Upper lobe of left lung (tissue), 4 donors: ENCODE data around the gene ALS2CL.

Experiments used
- CTCF ChIP-seq, 6 experiments: fragments of 450-650 bp in 4 of 6; fragments of 200-600 bp in 2 of 6; sonication (generic) in 2 of 6; IDR thresholded peaks; one replicate each; pipeline ENCODE4 v1.5.1; 2016 to 2019; ENCODE audit warnings: antibody characterized with exemption in 6 of 6
- POLR2A ChIP-seq, 4 donors: fragments of 450-650 bp; IDR thresholded peaks; one replicate each; pipeline ENCODE4 v1.5.1; 2016 to 2017; ENCODE audit warnings: antibody characterized with exemption in 4 of 4, mild to moderate bottlenecking in 2 of 4
- POLR2AphosphoS5 ChIP-seq, 2 donors: sonication (generic); formaldehyde crosslinking; IDR thresholded peaks; one replicate each; pipeline ENCODE4 v1.5.1; 2017; ENCODE audit warnings: antibody characterized with exemption in 2 of 2

- TF ChIP-seq CTCF (IDR thresholded peaks at IDR 0.05): no peak
- TF ChIP-seq POLR2AphosphoS5 (IDR thresholded peaks at IDR 0.05): no peak
- no peak for TF ChIP-seq POLR2A (IDR thresholded peaks at IDR 0.05)
Measured at GRCh38 chr3:46640927-46641326, 52.6 kb downstream of the ALS2CL start.
